Ishikawa (cell line): Measurements from ENCODE around the gene PHF23.

Source experiments
- CREB1 ChIP-seq: IDR thresholded peaks from 2 replicates; pipeline ENCODE4 v1.6.1; 2012; ENCODE audit warnings: low read depth
- EP300 ChIP-seq: IDR thresholded peaks from 2 replicates; pipeline ENCODE4 v1.6.1; 2012; ENCODE audit warnings: borderline replicate concordance
- YY1 ChIP-seq: IDR thresholded peaks from 2 replicates; pipeline ENCODE4 v1.6.1; 2012; ENCODE audit warnings: low read depth
- TF ChIP-seq, protein P1 (sequence below): IDR thresholded peaks from 2 replicates; pipeline ENCODE4 v1.6.1; 2012

DNA sequence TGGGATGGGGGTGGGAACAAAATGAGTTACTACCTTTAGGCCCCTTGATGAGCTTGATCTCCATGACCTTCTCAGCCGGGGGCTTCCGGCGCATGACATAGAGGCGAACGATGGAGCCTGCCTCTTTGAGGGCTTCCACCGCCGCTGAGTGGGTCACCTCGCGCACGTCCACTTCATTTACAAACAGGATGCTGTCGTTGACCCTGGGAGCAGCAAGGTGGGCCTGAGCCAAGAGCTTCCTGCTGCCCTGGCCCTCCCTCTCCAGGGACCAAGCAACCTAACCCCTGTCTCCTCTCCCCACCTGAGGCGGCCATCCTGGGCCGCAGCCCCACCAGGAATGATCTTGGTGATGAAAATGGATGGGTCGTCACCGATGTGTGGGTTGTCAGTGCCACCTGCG is 35.9 kb downstream of the PHF23 start:
- TF ChIP-seq CREB1 (no peak), EP300 (no peak), YY1 (no peak)
- TF ChIP-seq, protein P1, sequence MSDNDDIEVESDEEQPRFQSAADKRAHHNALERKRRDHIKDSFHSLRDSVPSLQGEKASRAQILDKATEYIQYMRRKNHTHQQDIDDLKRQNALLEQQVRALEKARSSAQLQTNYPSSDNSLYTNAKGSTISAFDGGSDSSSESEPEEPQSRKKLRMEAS: no peak
